Measurements from ENCODE around the gene TSBP1. TPM values are rescaled to one million over a fixed set of nuclear protein-coding genes. Genes with fewer than 3 reads are reported as not detected.

The TSBP1 gene
- total and polyA plus RNA-seq, 9 of the 15 experiments (the other 6 are each of a cell fraction or from before 2014, with no cell fraction given): not detected

- TF ChIP-seq RERE (CRISPR knock-in tag; IDR thresholded peaks at IDR 0.05; ENCODE audit: borderline replicate concordance) (no peak), EP400 (IDR thresholded peaks at IDR 0.05) (no peak), FOXJ2 (tag; IDR thresholded peaks at IDR 0.05) (no peak), GABPA (tag; conservative IDR thresholded peaks at IDR 0.05; ENCODE audit: low read depth) (no peak), DPF2 (IDR thresholded peaks at IDR 0.05) (no peak), ZFX (CRISPR knock-in tag; IDR thresholded peaks at IDR 0.05) (no peak), HDGF (IDR thresholded peaks at IDR 0.05) (no peak), ZNF12 (CRISPR knock-in tag; IDR thresholded peaks at IDR 0.05) (no peak), XRCC4 (IDR thresholded peaks at IDR 0.05; ENCODE audit: extremely low read depth, insufficient read depth, insufficient read length) (no peak), TRIM24 (IDR thresholded peaks at IDR 0.05) (no peak)
Measured at GRCh38 chr6:32293695-32294094, 78.0 kb downstream of the TSBP1 start (continued).

Data from K562 (cell line).